NCI-H187 treated with DMSO at 0.1 percent for 48 hours (cell line): ENCODE measurements around the gene SPDEF.

Experiments
- DNase-seq: peaks from one replicate; lab custom pipeline; 2025; lab: John Stamatoyannopoulos, UW

SPDEF gene

GRCh38 chr6:34556031-34556471, at the start of gene SPDEF:
Gene SPDEF, minus strand, starts transcription at chr6:34556329. Its CDS starts 11,874 bp downstream, at chr6:34544455.
- DNase-seq = no peak

- DNase-seq = no peak
Observed at GRCh38 chr6:34603707-34604106, 47.6 kb upstream of the SPDEF start.

- DNase-seq = no peak
Observed at GRCh38 chr6:34602318-34603111, 46.4 kb upstream of the SPDEF start.

GRCh38 chr6:34601706-34602105, 45.6 kb upstream of the SPDEF start:
- DNase-seq = peak; percentile 59

- no peak for DNase-seq
Observed at GRCh38 chr6:34600796-34601195, 44.7 kb upstream of the SPDEF start.

- DNase-seq = no peak
Observed at GRCh38 chr6:34600101-34600500, 44.0 kb upstream of the SPDEF start.

- no peak for DNase-seq
Observed at GRCh38 chr6:34598712-34599111, 42.6 kb upstream of the SPDEF start.

GRCh38 chr6:34597605-34598353, 41.6 kb upstream of the SPDEF start:
- no peak for DNase-seq

GRCh38 chr6:34596798-34597197, 40.7 kb upstream of the SPDEF start:
- no peak for DNase-seq

- no peak for DNase-seq
Observed at GRCh38 chr6:34595332-34596184, 39.4 kb upstream of the SPDEF start.

GRCh38 chr6:34593701-34594100, 37.6 kb upstream of the SPDEF start:
- no peak for DNase-seq

- DNase-seq = no peak
Observed at GRCh38 chr6:34592208-34592952, 36.3 kb upstream of the SPDEF start.

- no peak for DNase-seq
Observed at GRCh38 chr6:34589691-34590090, 33.6 kb upstream of the SPDEF start.

- no peak for DNase-seq
Observed at GRCh38 chr6:34589140-34589539, 33.0 kb upstream of the SPDEF start.

GRCh38 chr6:34587851-34588250, 31.7 kb upstream of the SPDEF start:
- no peak for DNase-seq

- no peak for DNase-seq
Observed at GRCh38 chr6:34587325-34587724, 31.2 kb upstream of the SPDEF start.

- no peak for DNase-seq
Observed at GRCh38 chr6:34586327-34587040, 30.4 kb upstream of the SPDEF start.

GRCh38 chr6:34585512-34586061, 29.5 kb upstream of the SPDEF start:
- DNase-seq = no peak

- no peak for DNase-seq
Observed at GRCh38 chr6:34585108-34585507, 29.0 kb upstream of the SPDEF start.

GRCh38 chr6:34584694-34585093, 28.6 kb upstream of the SPDEF start:
- no peak for DNase-seq
